ENCODE data around the gene GOLGA8T.
"Not testable (repeated sequence)": the region's sequence is repeated elsewhere in the genome, so short reads cannot be mapped to it uniquely, and the experiment has no call there.

The GOLGA8T gene, protein sequence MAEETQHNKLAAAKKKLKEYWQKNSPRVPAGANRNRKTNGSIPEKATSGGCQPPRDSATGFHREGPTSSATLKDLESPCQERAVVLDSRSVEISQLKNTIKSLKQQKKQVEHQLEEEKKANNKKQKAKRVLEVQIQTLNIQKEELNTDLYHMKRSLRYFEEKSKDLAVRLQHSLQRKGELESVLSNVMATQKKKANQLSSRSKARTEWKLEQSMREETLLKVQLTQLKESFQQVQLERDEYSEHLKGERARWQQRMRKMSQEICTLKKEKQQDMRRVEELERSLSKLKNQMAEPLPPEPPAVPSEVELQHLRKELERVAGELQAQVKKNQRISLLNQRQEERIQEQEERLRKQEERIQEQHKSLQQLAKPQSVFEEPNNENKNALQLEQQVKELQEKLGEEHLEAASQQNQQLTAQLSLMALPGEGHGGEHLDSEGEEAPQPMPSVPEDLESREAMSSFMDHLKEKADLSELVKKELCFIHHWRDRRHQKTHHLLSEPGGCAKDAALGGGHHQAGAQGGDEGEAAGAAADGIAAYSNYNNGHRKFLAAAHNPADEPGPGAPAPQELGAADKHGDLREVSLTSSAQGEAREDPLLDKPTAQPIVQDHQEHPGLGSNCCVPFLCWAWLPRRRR

DNA sequence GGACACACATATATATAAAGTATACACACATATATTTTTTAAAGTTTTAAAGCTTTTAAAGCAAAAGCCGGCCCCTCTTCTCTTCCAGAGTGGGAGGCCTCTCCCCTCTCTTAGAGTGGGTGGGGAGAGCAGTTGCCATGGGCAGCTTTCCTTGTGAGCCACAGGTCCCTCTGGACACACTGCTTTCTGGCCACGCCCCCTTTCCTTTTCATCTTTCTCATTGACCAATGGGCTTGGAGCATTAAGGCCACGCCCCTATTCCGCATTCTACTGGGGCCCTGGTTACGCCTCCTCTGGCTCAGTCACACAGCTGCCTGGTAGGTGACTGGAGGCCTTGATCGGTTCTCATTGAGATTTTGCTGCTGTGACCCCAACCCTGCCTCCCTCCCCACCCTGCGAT, at the start of gene GOLGA8T:
Gene GOLGA8T (plus strand): TSS at position 301 of the 400 bp plus-strand sequence. CDS start 98 bp downstream, at position 399.
- not testable (repeated sequence) for DNase-seq (ENCODE audit: low spot score)

DNA sequence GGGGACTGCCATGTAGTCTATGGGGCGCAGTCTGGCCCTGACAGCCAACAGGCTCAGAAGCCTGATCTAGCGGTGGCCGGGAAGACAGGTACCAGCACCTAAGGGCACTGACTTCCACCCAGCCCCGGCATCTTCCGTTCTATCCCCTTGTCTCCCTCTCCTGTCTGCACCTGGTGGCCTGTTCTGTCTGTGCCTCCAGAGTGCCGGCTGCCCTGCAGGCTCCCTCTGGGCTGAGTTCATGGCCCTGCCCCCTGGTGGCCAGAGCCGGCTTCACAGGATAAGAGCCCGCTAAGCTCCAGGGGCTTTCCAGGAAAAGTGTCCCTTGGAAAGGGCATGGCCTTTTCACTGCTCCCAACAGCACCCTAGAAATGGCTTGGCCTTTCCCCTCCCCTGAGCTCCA, 37.0 kb upstream of the GOLGA8T start:
- not testable (repeated sequence) for DNase-seq (ENCODE audit: low spot score)

GRCh38 chr15:30102890-30103289, 32.0 kb upstream of the GOLGA8T start:
- not testable (repeated sequence) for DNase-seq (ENCODE audit: low spot score)

- DNase-seq (ENCODE audit: low spot score): not testable (repeated sequence)
Measured at GRCh38 chr15:30103941-30104507, 30.8 kb upstream of the GOLGA8T start.

DNA sequence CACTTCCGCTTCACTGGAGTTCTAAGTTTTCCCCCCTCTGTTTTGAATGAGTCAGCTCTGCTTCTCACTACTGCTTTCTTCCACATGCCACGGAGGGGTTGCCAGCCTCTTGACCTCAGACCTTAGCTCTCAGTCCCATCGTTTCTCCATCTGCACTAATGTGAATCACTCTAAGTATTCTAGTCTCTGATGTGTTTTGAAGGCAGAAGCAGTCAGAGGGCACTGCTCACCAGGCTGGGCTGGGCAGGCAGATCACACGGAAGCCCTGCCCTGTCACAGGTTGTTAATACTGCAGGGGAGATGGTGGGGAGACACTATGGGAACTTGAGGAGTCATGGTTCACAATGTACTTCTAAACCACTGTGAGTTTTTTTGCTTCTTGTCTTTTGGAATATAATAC, 24.3 kb upstream of the GOLGA8T start:
- DNase-seq (ENCODE audit: low spot score): not testable (repeated sequence)

DNA sequence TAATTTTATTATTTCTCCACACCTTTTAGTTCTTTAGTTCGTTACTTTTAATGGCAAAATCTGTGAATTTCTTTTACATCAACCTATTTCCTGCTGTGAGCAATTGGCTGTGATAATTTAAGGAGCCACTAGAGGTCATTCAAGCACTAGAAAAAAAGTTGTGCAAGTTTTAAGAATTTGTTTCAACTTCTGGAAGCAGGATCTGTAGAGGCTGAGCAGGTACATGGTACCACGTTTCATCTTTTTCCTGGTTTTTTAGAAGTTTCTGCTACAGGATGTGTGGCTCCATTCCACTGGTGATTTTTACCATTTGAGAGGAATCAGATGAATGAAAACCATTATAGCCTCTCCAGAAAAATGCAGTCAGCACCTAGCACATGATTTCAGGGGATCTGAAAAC, 4.8 kb upstream of the GOLGA8T start:
- not testable (repeated sequence) for DNase-seq (ENCODE audit: low spot score)

- DNase-seq (ENCODE audit: low spot score): not testable (repeated sequence)
Measured at GRCh38 chr15:30143246-30143645, 8.4 kb downstream of the GOLGA8T start.

DNA sequence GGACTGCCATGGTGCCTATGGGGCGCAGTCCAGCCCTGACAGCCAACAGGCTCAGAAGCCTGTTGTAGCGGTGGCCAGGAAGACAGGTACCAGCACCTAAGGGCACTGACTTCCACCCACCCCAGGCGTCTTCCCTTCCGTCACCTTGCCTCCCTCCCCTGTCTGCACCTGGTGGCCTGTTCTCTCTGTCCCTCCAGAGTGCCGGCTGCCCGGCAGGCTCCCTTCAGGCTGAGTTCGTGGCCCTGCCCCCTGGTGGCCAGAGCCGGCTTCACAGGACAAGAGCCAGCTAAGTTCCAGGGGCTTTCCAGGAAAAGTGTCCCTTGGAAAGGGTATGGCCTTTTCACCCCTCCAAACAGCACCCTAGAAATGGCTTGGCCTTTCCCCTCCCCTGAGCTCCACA, 15.0 kb downstream of the GOLGA8T start:
- not testable (repeated sequence) for DNase-seq (ENCODE audit: low spot score)

DNA sequence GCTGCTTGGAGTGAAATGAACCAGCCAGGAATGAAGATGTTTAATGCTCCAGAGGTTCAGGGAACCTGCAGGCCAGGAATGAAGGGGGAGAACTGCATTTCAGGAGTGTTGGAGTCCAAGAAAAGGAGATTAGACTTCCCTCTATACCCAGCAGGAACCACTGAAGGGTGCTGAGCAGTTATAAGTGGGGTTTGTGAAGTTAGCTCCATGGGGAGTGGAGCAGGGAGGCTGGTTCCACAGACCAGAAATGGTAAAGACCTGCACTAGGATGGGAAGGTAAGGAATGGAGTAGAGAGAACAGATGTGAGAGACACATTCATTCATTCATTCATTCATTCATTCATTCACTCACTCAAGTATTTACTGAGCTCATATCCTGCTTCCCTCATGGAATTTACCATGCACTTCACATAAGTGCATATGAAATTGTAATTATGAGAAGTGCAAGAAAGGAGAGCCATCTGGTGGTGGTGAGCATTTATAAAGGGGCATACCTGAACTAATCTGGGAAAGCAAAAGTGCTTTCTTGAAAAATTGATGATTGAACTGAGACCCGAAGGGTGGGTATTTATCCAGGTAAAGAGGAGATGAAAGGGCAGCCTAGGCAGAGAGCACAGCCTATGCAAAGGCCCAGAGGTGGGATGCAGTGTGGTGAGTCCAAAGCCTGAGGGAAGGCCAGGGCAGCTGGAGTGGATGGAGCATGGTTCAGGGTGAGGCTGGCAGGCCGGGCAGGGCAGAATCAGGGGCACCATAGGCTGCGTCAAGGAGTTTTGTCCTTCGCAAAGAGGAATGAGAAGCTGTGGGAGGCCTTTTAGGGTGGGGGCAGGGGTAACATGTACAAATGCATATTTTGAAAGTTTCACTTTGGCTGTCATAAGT, 27.9 kb downstream of the GOLGA8T start:
- DNase-seq (ENCODE audit: low spot score): not testable (repeated sequence)

GRCh38 chr15:30163759-30164158, 28.9 kb downstream of the GOLGA8T start:
- DNase-seq (ENCODE audit: low spot score): not testable (repeated sequence)

DNA sequence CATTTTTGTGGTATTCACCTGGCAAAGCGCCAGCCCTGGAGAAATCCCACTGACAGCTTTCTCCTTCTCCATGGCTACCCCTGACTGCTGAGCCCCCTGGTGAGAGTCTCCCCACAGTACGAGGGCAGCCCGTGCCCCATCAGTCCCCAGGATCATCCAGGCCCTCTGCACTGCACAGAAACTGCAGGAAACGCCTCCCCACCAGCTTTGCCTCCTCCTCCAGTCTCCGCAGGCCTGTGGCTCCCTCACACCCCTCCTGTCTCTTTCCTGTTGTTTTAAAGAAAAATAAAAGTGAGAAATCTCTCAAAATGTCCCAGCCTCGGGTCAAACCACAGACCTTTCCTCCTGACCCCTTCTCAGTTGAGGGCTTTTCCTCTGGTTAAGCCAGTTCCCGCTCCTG, 29.4 kb downstream of the GOLGA8T start:
- DNase-seq (ENCODE audit: low spot score): not testable (repeated sequence)

DNA sequence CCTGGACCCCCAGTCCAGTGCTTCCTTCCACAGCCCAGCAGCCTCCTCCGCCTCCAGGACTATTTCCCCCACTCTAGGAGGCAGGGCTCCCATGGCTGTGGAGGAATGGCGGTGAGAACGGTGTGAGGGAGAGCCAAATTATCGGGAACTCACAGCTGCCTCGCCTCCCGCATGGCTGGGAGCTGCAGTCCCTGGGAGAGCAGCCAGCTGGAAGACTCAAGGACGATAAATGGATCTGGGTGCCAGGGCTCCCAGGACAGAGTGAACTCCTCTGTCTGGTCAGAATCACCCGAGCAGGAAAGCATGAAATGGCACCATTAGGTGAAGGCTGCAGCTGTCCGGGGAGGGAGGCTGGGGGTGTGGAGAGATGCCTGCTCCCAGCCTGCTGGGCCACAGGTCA, 32.6 kb downstream of the GOLGA8T start:
- not testable (repeated sequence) for DNase-seq (ENCODE audit: low spot score)

GRCh38 chr15:30167886-30168285, 33.0 kb downstream of the GOLGA8T start:
- not testable (repeated sequence) for DNase-seq (ENCODE audit: low spot score)

DNA sequence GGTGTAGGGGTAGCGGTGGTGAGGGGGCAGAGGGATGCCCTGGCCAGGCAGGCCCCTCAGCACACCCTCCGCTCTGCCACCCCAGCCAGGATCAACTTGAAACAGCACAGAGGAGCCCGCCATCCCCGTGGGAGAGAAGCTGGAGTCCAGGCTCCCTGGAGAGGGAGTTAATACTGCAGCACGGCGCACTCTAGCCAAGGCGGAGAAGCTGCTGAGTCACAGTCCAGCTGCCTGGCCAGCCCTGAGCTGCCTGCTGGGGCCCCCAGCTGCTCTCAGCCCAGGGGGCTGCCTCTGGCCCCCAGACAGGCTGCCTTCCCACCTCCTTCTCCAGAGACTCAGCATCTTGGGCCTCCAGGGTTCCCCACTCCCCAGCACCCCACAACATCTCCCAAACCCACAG, 36.6 kb downstream of the GOLGA8T start:
- not testable (repeated sequence) for DNase-seq (ENCODE audit: low spot score)

DNA sequence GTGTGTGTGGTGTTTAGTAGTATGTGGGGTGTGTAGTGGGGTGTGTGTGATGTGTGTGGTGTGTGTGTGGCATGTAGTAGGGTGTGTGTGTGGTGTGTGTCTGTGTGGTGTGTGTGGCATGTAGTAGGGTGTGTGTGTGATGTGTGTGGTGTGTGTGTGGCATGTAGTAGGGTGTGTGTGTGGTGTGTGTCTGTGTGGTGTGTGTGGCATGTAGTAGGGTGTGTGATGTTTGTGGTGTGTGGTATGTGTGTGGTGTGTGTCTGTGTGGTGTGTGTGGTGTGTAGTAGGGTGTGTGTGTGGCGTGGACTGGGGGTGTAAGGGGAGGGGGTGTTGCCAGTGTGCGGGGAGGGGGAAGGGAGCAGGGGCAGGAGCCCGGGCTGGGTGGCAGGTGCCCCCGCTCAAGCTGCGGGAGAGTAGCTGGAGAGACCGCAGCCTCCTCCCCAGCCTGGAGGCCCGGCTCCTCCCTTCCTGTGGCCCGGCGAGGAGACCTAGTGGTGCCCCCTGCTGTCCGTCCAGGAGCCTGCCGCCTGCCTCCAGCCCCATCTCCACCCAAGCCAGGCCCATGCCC, 38.3 kb downstream of the GOLGA8T start:
- DNase-seq (ENCODE audit: low spot score): peak; percentile 17

GRCh38 chr15:30175291-30175690, 40.4 kb downstream of the GOLGA8T start:
- not testable (repeated sequence) for DNase-seq (ENCODE audit: low spot score)

- DNase-seq (ENCODE audit: low spot score): not testable (repeated sequence)
Measured at GRCh38 chr15:30176613-30177012, 41.8 kb downstream of the GOLGA8T start.

GRCh38 chr15:30179814-30180213, 45.0 kb downstream of the GOLGA8T start:
- not testable (repeated sequence) for DNase-seq (ENCODE audit: low spot score)

DNA sequence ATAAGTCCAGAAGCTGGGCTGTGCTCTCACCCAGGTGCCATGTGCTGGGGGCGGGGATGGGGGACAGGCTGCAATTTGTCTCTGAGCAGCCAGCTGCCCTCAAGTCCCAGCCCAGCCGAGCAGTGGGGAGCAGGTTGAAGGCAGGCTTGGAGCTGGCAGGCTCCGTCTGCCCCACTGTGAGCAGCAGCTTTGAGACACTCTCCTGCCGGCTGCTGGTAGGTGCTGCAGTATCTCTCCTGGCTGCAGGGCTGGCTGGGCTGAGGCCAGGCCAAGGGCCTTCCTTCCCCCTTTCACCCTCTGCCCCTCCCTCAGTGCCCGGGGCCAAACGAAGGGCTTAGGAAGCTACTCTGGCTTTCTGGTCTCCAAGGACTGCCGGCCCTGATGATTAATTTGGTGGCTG, 50.6 kb downstream of the GOLGA8T start:
- DNase-seq (ENCODE audit: low spot score): not testable (repeated sequence)

DNA sequence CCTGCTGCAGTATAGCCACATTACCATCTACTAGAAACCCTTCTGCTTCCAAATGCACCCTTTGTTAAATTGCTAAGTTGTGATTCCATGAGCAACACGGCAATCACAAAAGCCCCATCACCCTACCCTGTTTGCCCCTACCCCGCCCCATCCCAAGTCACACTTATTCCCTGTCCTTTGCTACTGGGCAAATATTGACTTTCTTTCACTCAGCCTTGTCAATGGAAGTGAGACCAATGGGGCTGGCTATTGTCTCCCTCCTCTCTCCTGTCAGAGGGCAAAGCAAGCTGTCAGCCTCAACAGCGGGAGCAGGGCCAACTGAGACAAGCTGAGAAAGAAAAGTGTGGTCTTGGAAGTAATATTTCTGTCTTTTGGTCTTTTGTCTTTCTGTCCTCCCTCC, 52.6 kb downstream of the GOLGA8T start:
- DNase-seq (ENCODE audit: low spot score): not testable (repeated sequence)

- not testable (repeated sequence) for DNase-seq (ENCODE audit: low spot score)
Measured at GRCh38 chr15:30189754-30190153, 54.9 kb downstream of the GOLGA8T start.

Data from NAMALWA (cell line).